ENCODE results near the gene TCL1B.

DNA sequence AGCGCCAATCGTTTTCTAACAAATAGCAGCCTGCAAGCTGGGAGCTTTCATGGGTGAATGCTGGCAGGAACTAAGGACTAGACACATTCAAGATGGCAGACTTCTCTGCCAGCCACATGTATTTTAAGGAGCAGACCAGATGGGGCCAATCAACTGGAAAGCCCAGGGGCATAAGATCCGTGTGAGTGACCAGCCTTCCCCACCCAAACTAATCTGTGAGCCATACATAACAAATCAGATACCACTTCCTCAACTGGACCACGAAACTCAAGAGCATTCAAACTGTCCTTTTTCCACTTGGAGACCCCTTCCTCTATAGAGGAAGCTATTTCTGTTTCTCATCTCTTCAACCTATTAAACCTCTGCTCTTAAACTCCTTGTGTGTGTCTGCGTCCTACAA, 9.7 kb downstream of the TCL1B start:
- TF ChIP-seq POLR2A (IDR thresholded peaks at IDR 0.05; ENCODE audit: low read depth, low read length) (no peak), POLR2AphosphoS5 (IDR thresholded peaks at IDR 0.05; ENCODE audit: low read depth, low read length) (no peak), SPI1 (IDR thresholded peaks at IDR 0.05; ENCODE audit: low read depth, low read length) (peak; percentile 65)

All from GM12891 (cell line).